Measurements from ENCODE around the gene HS6ST3.

HS6ST3 gene

GRCh38 chr13:96629331-96629730 lies 539.4 kb downstream of the HS6ST3 start:
- no peak overlapping the region for H3K27ac ChIP-seq
- intact Hi-C loops (cut with DNase I; ENCODE audit: low total_unique reads) = no loop called here
- no peak overlapping the region for H3K4me3 ChIP-seq
- H3K4me1 ChIP-seq = no peaks in the 10 kb centered on the region
- no peak for TF ChIP-seq CTCF (IDR thresholded peaks at IDR 0.05)
- H3K36me3 ChIP-seq = no peaks in the 10 kb centered on the region
- H3K27me3 ChIP-seq = no peaks in the 10 kb centered on the region
- DNase-seq = no peak
- no peaks in the 10 kb centered on the region for H3K9me3 ChIP-seq

- H3K9me3 ChIP-seq = no peaks in the 10 kb centered on the region
- no peaks in the 10 kb centered on the region for H3K36me3 ChIP-seq
- DNase-seq = no peak
- H3K4me1 ChIP-seq = peaks cover 0 to 9% (median 2%) of the 10 kb centered on the region in 4 donors
- intact Hi-C loops (cut with DNase I; ENCODE audit: low total_unique reads) = no loop called here
- H3K4me3 ChIP-seq = no peak overlapping the region
- H3K27me3 ChIP-seq = no peaks in the 10 kb centered on the region
- no peak overlapping the region for H3K27ac ChIP-seq
- TF ChIP-seq CTCF (IDR thresholded peaks at IDR 0.05) = no peak
Observed at GRCh38 chr13:96632536-96633320, 542.8 kb downstream of the HS6ST3 start.

- Histone ChIP-seq H3K4me1 (peaks cover 0 to 9% (median 2%) of the 10 kb centered on the region in 4 donors), H3K27me3 (no peaks in the 10 kb centered on the region), H3K9me3 (no peaks in the 10 kb centered on the region), H3K27ac (peak overlapping the region in 1 of 2 donors; percentile 8), H3K4me3 (no peak overlapping the region), H3K36me3 (no peaks in the 10 kb centered on the region)
- intact Hi-C loops (cut with DNase I; ENCODE audit: low total_unique reads) = no loop called here
- TF ChIP-seq CTCF (IDR thresholded peaks at IDR 0.05) = no peak
- DNase-seq = no peak
Observed at GRCh38 chr13:96636001-96636709, 546.2 kb downstream of the HS6ST3 start.

GRCh38 chr13:96637039-96637438 lies 547.1 kb downstream of the HS6ST3 start:
- TF ChIP-seq CTCF (IDR thresholded peaks at IDR 0.05) = no peak
- H3K4me1 ChIP-seq = peaks cover 0 to 9% (median 2%) of the 10 kb centered on the region in 4 donors
- no peaks in the 10 kb centered on the region for H3K27me3 ChIP-seq
- H3K27ac ChIP-seq = no peak overlapping the region
- H3K4me3 ChIP-seq = no peak overlapping the region
- H3K9me3 ChIP-seq = no peaks in the 10 kb centered on the region
- no peak for DNase-seq
- intact Hi-C loops (cut with DNase I; ENCODE audit: low total_unique reads) = no loop called here
- H3K36me3 ChIP-seq = no peaks in the 10 kb centered on the region

- Histone ChIP-seq H3K4me3 (no peak overlapping the region), H3K27ac (no peak overlapping the region), H3K9me3 (peaks cover 0 to 9% (median 0%) of the 10 kb centered on the region in 3 donors), H3K4me1 (peaks cover 0 to 13% (median 5%) of the 10 kb centered on the region in 4 donors), H3K36me3 (no peaks in the 10 kb centered on the region), H3K27me3 (no peaks in the 10 kb centered on the region)
- no peak for TF ChIP-seq CTCF (IDR thresholded peaks at IDR 0.05)
- DNase-seq = no peak
- intact Hi-C loops (cut with DNase I; ENCODE audit: low total_unique reads) = no loop called here
Observed at GRCh38 chr13:96646101-96646500, 556.2 kb downstream of the HS6ST3 start.

All from tibial artery (tissue), 4 donors.